ENCODE results near the gene KCNG2. TPM values are rescaled to one million over a fixed set of nuclear protein-coding genes. Genes with fewer than 3 reads are reported as not detected.

Gene KCNG2
- total RNA-seq, 1 experiment from 2014 or later, result not detected

DNA sequence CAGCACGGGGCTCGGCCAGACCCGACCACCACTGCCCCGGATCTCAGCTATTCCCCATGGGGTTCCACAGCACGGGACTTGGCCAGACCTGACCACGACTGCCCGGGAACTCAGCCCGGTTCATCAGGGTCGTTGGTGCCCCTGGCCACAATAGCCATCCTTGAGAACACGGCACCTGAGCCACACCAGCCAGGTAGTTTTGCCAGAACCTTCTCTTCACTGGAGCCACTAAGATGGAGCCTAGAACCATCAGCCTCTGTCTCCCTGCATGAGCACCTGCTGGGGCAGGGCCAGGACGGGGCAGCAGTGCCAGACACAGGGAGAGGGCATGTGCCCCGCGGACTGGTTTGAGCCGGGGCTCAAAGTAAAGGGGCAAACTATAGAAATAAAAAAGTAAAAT is 11.4 kb upstream of the KCNG2 start:
- no TSS peak for BruUV-seq (replicated peaks)
- TF ChIP-seq JUND (IDR thresholded peaks at IDR 0.05) (no peak), RAD21 (IDR thresholded peaks at IDR 0.05; ENCODE audit: low read depth) (no peak), EGR1 (IDR thresholded peaks at IDR 0.05; ENCODE audit: low read depth) (no peak), POLR2A (IDR thresholded peaks at IDR 0.05; ENCODE audit: borderline replicate concordance, extremely low read depth, insufficient read depth, insufficient read length) (no peak), CBX3 (IDR thresholded peaks at IDR 0.05; ENCODE audit: low read depth) (no peak), SIN3A (IDR thresholded peaks at IDR 0.05; ENCODE audit: low read depth) (no peak), CTCF (IDR thresholded peaks at IDR 0.05 in 2 of 3, conservative IDR thresholded peaks at IDR 0.05 in 1 of 3; ENCODE audit: borderline replicate concordance in 1 of 3, insufficient read depth in 1 of 3, low read depth in 2 of 3, low read length in 2 of 3) (no peak), ZBTB33 (IDR thresholded peaks at IDR 0.05; ENCODE audit: extremely low read depth, insufficient replicate concordance, low read length) (no peak), POLR2AphosphoS5 (IDR thresholded peaks at IDR 0.05; ENCODE audit: low read depth, low read length) (no peak), FOSL1 (IDR thresholded peaks at IDR 0.05; ENCODE audit: low read depth) (no peak), SRF (IDR thresholded peaks at IDR 0.05; ENCODE audit: low read depth) (no peak), YY1 (IDR thresholded peaks at IDR 0.05; ENCODE audit: extremely low read depth, insufficient replicate concordance, low read depth, low read length) (no peak), EZH2phosphoT487 (IDR thresholded peaks at IDR 0.05; ENCODE audit: borderline replicate concordance) (no peak), TCF7L2 (IDR thresholded peaks at IDR 0.05; ENCODE audit: borderline replicate concordance, extremely low read depth, insufficient read depth, insufficient read length) (no peak), SP1 (IDR thresholded peaks at IDR 0.05; ENCODE audit: low read depth) (no peak), CEBPB (IDR thresholded peaks at IDR 0.05; ENCODE audit: low read depth) (no peak), ATF3 (IDR thresholded peaks at IDR 0.05) (no peak), ELF1 (IDR thresholded peaks at IDR 0.05; ENCODE audit: borderline replicate concordance, low read depth) (no peak)
- TF ChIP-seq, protein P1, sequence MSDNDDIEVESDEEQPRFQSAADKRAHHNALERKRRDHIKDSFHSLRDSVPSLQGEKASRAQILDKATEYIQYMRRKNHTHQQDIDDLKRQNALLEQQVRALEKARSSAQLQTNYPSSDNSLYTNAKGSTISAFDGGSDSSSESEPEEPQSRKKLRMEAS (IDR thresholded peaks at IDR 0.05), result no peak

More for the DNA sequence above, 11.4 kb upstream of the KCNG2 start:
- ChIA-PET CTCF (no interaction called here), POLR2A (no interaction called here), RAD21 (ENCODE audit: low non-redundant PET in 1 of 2, low total read pairs in 2 of 2, uncharacterized antibody in 2 of 2, unreplicated experiment in 2 of 2) (no interaction called here)
- DNase-seq (ENCODE audit: low read depth, low spot score), result no peak
- Histone ChIP-seq H3K4me3 (replicated peaks in 1 of 2; ENCODE audit: low read depth in 1 of 2, low read length in 2 of 2) (no peak overlapping the region), H3K4me1 (ENCODE audit: control insufficient read depth in 1 of 2, insufficient read depth in 2 of 2, low read length in 2 of 2) (no peaks in the 10 kb centered on the region), H3K27ac (ENCODE audit: low read depth, low read length) (no peak overlapping the region), H3K79me2 (ENCODE audit: insufficient read depth, low read length) (no peaks in the 10 kb centered on the region), H2AFZ (ENCODE audit: low read depth, low read length, poor library complexity, severe bottlenecking) (no peak overlapping the region), H3K27me3 (ENCODE audit: insufficient read depth, low read length) (no peaks in the 10 kb centered on the region), H3K9ac (ENCODE audit: low read length) (no peak overlapping the region), H3K9me2 (ENCODE audit: insufficient read depth) (no peaks in the 10 kb centered on the region), H3K9me3 (ENCODE audit: control insufficient read depth in 1 of 2, insufficient read depth in 1 of 2, low read depth in 1 of 2, low read length in 2 of 2) (no peaks in the 10 kb centered on the region), H4K20me1 (ENCODE audit: insufficient read depth) (no peaks in the 10 kb centered on the region), H3K36me3 (ENCODE audit: control insufficient read depth in 1 of 2, insufficient read depth in 2 of 2, low read length in 2 of 2) (no peaks in the 10 kb centered on the region), H3K4me2 (ENCODE audit: low read length) (no peak overlapping the region)
- intact Hi-C loops (cut with micrococcal nuclease), result no loop called here
- no peak for ATAC-seq

Data from HCT116 (cell line).